GM19238 (cell line): ENCODE results near the gene RPSA.
"Not testable (repeated sequence)": the region's sequence is repeated elsewhere in the genome, so short reads cannot be mapped to it uniquely, and the experiment has no call there.

ENCODE experiments used
- DNase-seq: peaks from one replicate; pipeline ENCODE4 v3.0.0; 2011; ENCODE audit warnings: low spot score; ENCODE audit not compliant: insufficient read length

RPSA gene

GRCh38 chr3:39454591-39455217, 48.2 kb downstream of the RPSA start:
- DNase-seq: no peak

GRCh38 chr3:39456159-39456558, 49.6 kb downstream of the RPSA start:
- DNase-seq: no peak

DNA sequence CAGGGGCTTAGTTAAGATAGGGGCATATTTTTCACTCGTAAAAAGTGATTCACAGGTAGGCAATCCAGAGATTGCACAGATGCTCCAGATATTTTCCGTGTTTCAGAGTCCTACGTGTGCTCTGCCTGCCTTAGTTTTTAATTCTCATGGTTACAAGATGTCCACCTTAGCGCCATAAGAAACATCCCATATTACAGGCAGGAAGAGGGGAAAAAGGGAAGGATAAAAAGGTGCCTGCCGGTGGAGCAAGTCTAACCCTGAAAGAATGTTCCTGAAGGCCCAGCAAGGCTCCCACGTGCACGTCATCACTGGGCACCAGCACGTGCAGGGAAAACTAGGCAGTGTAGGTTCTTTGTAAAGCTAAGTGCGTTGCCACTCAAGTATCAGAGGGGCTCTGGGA, 50.8 kb downstream of the RPSA start:
- DNase-seq: no peak

GRCh38 chr3:39458579-39458978, 52.1 kb downstream of the RPSA start:
- not testable (repeated sequence) for DNase-seq

DNA sequence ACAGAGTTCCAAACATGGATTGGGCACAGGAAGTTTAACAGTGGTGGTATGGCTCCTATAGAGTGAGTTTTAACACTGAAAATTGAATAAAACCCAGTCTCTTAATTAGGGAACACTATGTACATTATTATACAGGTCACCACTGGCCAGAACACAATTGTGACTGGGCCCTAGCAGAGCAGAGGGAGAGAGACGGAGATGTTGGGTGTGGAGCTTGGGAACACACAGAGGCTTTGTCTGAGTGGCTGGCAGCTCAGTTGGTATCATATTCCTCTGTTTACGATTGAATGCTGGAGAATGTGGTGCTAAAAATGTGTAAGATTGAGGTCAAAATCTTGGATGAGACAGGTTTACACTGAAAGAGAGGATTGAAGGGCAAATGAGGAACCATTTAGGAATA, 54.2 kb downstream of the RPSA start:
- no peak for DNase-seq
